ENCODE results near the gene B4GALT2.

DNA sequence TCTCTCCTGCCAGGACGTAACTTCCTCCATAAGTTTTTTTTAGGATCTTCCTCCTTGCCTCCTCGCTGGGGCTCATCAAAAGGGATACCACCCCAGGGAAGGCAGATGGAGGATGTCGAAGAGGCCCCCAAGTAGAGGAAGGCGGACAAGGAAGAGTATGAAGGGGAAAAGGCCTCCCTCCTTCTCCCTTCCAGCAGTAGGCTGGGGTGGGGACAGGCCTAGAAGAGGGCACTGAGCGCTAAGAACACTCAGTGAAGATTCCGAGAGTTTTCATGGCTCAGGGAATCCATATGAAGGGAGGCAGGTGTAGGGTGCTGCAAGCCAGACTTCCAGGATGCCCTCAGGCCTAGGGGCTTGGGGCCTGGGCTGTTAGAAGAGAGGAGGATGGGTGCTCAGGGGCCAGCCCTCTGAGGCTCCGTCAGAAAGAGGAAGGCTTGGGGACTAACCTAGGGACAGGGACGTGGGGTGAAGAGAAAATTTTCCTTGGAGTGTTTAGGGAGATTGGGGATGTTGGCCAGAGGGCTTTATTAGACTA is 54.1 kb downstream of the B4GALT2 start:
- TF ChIP-seq, protein P1, sequence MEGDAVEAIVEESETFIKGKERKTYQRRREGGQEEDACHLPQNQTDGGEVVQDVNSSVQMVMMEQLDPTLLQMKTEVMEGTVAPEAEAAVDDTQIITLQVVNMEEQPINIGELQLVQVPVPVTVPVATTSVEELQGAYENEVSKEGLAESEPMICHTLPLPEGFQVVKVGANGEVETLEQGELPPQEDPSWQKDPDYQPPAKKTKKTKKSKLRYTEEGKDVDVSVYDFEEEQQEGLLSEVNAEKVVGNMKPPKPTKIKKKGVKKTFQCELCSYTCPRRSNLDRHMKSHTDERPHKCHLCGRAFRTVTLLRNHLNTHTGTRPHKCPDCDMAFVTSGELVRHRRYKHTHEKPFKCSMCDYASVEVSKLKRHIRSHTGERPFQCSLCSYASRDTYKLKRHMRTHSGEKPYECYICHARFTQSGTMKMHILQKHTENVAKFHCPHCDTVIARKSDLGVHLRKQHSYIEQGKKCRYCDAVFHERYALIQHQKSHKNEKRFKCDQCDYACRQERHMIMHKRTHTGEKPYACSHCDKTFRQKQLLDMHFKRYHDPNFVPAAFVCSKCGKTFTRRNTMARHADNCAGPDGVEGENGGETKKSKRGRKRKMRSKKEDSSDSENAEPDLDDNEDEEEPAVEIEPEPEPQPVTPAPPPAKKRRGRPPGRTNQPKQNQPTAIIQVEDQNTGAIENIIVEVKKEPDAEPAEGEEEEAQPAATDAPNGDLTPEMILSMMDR (IDR thresholded peaks at IDR 0.05), result no peak
- TF ChIP-seq POLR2A (IDR thresholded peaks at IDR 0.05), result no peak
